Measurements from ENCODE around the gene ZFYVE16. TPM values are rescaled to one million over a fixed set of nuclear protein-coding genes. Genes with fewer than 3 reads are reported as not detected.

Gene ZFYVE16
- total RNA-seq, 1 donor, result 28.1 TPM

- no peak overlapping the region for H3K4me3 ChIP-seq (ENCODE audit: low read depth, low read length)
- TF ChIP-seq CTCF (IDR thresholded peaks at IDR 0.05; ENCODE audit: insufficient read depth, low read length), result no peak
These were observed 95.8 kb downstream of the ZFYVE16 start for GRCh38 chr5:80503641-80504040.

GRCh38 chr5:80504833-80505232, 97.0 kb downstream of the ZFYVE16 start:
- no peak for TF ChIP-seq CTCF (IDR thresholded peaks at IDR 0.05; ENCODE audit: insufficient read depth, low read length)
- no peak for DNase-seq (ENCODE audit: low read depth)
- no peak overlapping the region for H3K4me3 ChIP-seq (ENCODE audit: low read depth, low read length)

More at GRCh38 chr5:80503641-80504040, 95.8 kb downstream of the ZFYVE16 start:
- DNase-seq (ENCODE audit: low read depth), result no peak

GRCh38 chr5:80507663-80508062, 99.8 kb downstream of the ZFYVE16 start:
- DNase-seq (ENCODE audit: low read depth), result no peak
- H3K4me3 ChIP-seq (ENCODE audit: low read depth, low read length), result no peak overlapping the region
- TF ChIP-seq CTCF (IDR thresholded peaks at IDR 0.05; ENCODE audit: insufficient read depth, low read length), result no peak

- no peak overlapping the region for H3K4me3 ChIP-seq (ENCODE audit: low read depth, low read length)
- TF ChIP-seq CTCF (IDR thresholded peaks at IDR 0.05; ENCODE audit: insufficient read depth, low read length), result no peak
- DNase-seq (ENCODE audit: low read depth), result no peak
These were observed 101.0 kb downstream of the ZFYVE16 start for GRCh38 chr5:80508844-80509243.

- no peak for TF ChIP-seq CTCF (IDR thresholded peaks at IDR 0.05; ENCODE audit: insufficient read depth, low read length)
- H3K4me3 ChIP-seq (ENCODE audit: low read depth, low read length), result no peak overlapping the region
- no peak for DNase-seq (ENCODE audit: low read depth)
These were observed 101.5 kb downstream of the ZFYVE16 start for GRCh38 chr5:80509362-80509761.

- peak; percentile 70 for DNase-seq (ENCODE audit: low read depth)
- no peak for TF ChIP-seq CTCF (IDR thresholded peaks at IDR 0.05; ENCODE audit: insufficient read depth, low read length)
- H3K4me3 ChIP-seq (ENCODE audit: low read depth, low read length), result no peak overlapping the region
These were observed 109.0 kb downstream of the ZFYVE16 start for GRCh38 chr5:80516826-80517225.

Small RNA genes lying within 50 kb of the gene (small RNA-seq; reads per million reads assigned to genes)
- gene RNU6-211P, result 0.45 reads per million

Other genes with a start within 250 kb of the ZFYVE16 start
- gene SERINC5, start 152.0 kb upstream of the ZFYVE16 start, total RNA-seq (ENCODE audit: low replicate concordance), result 13.5 and 17.1 TPM in 2 replicates
- gene SPZ1, start 88.1 kb upstream of the ZFYVE16 start, total RNA-seq (ENCODE audit: low replicate concordance), result not detected in 2 replicates
- gene FAM151B, start 80.0 kb downstream of the ZFYVE16 start, total RNA-seq (ENCODE audit: low replicate concordance), result 6.8 and 11.2 TPM in 2 replicates
- gene ANKRD34B, start 162.2 kb downstream of the ZFYVE16 start, total RNA-seq (ENCODE audit: low replicate concordance), result not detected in 2 replicates
- 19.3 and 25.0 TPM in 2 replicates for gene MSH3, start 246.6 kb downstream of the ZFYVE16 start, total RNA-seq (ENCODE audit: low replicate concordance)
- 13.2 and 49.5 TPM in 2 replicates for gene DHFR, start 246.9 kb downstream of the ZFYVE16 start, total RNA-seq (ENCODE audit: low replicate concordance)